CD4-positive, alpha-beta memory T cell (primary cell): ENCODE data around the gene SOX6. TPM values are rescaled to one million over a fixed set of nuclear protein-coding genes. Genes with fewer than 3 reads are reported as not detected.

ENCODE experiments used
- CTCF ChIA-PET: fragments of 350-600 bp; sonication (Branson Sonifier 250); formaldehyde crosslinking; loops from one replicate; lab custom pipeline; 2021; ENCODE audit warnings: inconsistent platforms; ENCODE audit not compliant: partially characterized antibody; lab: Charles Lee
- POLR2A ChIA-PET: fragments of 350-600 bp; sonication (Branson Sonifier 250); formaldehyde crosslinking; loops from one replicate; lab custom pipeline; 2021; ENCODE audit not compliant: partially characterized antibody; lab: Charles Lee
- DNase-seq, 5 donors: peaks; one replicate each; pipeline versions ENCODE4 v3.0.0 to v3.0.0-alpha.2; 2020 to 2022; ENCODE audit warnings: mixed read lengths in 1 of 5
- H3K27ac ChIP-seq: one replicate; pipeline ENCODE4 v1.7.0; 2013; ENCODE audit warnings: low read depth, low read length
- H3K27me3 ChIP-seq: 2 replicates; pipeline ENCODE4 v1.7.0; 2013; ENCODE audit warnings: mild to moderate bottlenecking, low read length, moderate library complexity; ENCODE audit not compliant: insufficient read depth
- H3K36me3 ChIP-seq: 2 replicates; pipeline ENCODE4 v1.7.0; 2013; ENCODE audit warnings: mild to moderate bottlenecking, low read length, moderate library complexity; ENCODE audit not compliant: insufficient read depth
- H3K4me1 ChIP-seq: 2 replicates; pipeline ENCODE4 v1.7.0; 2013; ENCODE audit warnings: mild to moderate bottlenecking, low read length, moderate library complexity; ENCODE audit not compliant: insufficient read depth
- H3K4me3 ChIP-seq, 2 donors: one replicate each; pipeline ENCODE4 v1.7.0; 2013; ENCODE audit warnings: low read length in 2 of 2, mild to moderate bottlenecking in 1 of 2
- H3K9me3 ChIP-seq, 2 donors: one replicate each; pipeline ENCODE4 v1.7.0; 2013; ENCODE audit warnings: low read length in 2 of 2, control low read depth in 1 of 2; ENCODE audit not compliant: control insufficient read depth in 1 of 2
- H3K27ac Mint-ChIP-seq, 7 donors: one replicate each; pipeline ENCODE4 v1.8.0; 2020 to 2021; ENCODE audit warnings: mixed read lengths in 7 of 7, mild to moderate bottlenecking in 6 of 7, inconsistent platforms in 3 of 7, moderate library complexity in 3 of 7
- H3K27me3 Mint-ChIP-seq, 2 donors: one replicate each; pipeline ENCODE4 v1.8.0; 2020 to 2021; ENCODE audit warnings: mixed read lengths in 2 of 2
- H3K36me3 Mint-ChIP-seq, 2 donors: one replicate each; pipeline ENCODE4 v1.8.0; 2020 to 2021; ENCODE audit warnings: mixed read lengths in 2 of 2, inconsistent platforms in 1 of 2, mild to moderate bottlenecking in 1 of 2
- H3K4me1 Mint-ChIP-seq, 4 donors: one replicate each; pipeline ENCODE4 v1.8.0; 2020 to 2021; ENCODE audit warnings: mixed read lengths in 4 of 4, mild to moderate bottlenecking in 1 of 4
- H3K4me3 Mint-ChIP-seq, 8 donors: one replicate each; pipeline ENCODE4 v1.8.0; 2020 to 2021; ENCODE audit warnings: mixed read lengths in 8 of 8, mild to moderate bottlenecking in 7 of 8, moderate library complexity in 6 of 8, inconsistent platforms in 3 of 8
- H3K9me3 Mint-ChIP-seq, 8 donors: one replicate each; pipeline ENCODE4 v1.8.0; 2020 to 2021; ENCODE audit warnings: mixed read lengths in 8 of 8, mild to moderate bottlenecking in 5 of 8, inconsistent platforms in 3 of 8, moderate library complexity in 1 of 8
- intact Hi-C: fragments of 100-400 bp; cut with micrococcal nuclease; formaldehyde crosslinking; loops from one replicate; pipeline ENCODE4 v1.15.1; 2023
- polyA plus RNA-seq, 2 donors: library from polyadenylated mRNA; unstranded; fragments of 300-500 nt; fragmentation: Illumina TruSeq; gene quantifications; one replicate each; pipeline ENCODE4 v1.2.3, GENCODE V29; 2021
- total RNA-seq, 2 experiments: library from RNA; stranded (reverse); gene quantifications; one replicate each; pipeline ENCODE4 v1.2.3, GENCODE V29; 2021

The SOX6 gene
- total and polyA plus RNA-seq, 4 experiments from 2014 or later: not detected

- Mint-ChIP-seq H3K4me3 (no peak overlapping the region), H3K9me3 (peaks cover 0 to 2% (median 0%) of the 10 kb centered on the region in 8 donors), H3K36me3 (no peaks in the 10 kb centered on the region), H3K27ac (peak overlapping the region in 1 of 7 donors; percentile 4), H3K4me1 (peaks cover 0 to 1% (median 0%) of the 10 kb centered on the region in 4 donors), H3K27me3 (no peaks in the 10 kb centered on the region)
- H3K4me1 ChIP-seq: no peaks in the 10 kb centered on the region
- CTCF ChIA-PET: no interaction called here
- intact Hi-C loops: no loop called here
- H3K4me3 ChIP-seq: no peak overlapping the region
- no peaks in the 10 kb centered on the region for H3K27me3 ChIP-seq
- no peaks in the 10 kb centered on the region for H3K36me3 ChIP-seq
- no peak for DNase-seq
- POLR2A ChIA-PET: no interaction called here
- no peaks in the 10 kb centered on the region for H3K9me3 ChIP-seq
- no peak overlapping the region for H3K27ac ChIP-seq
Measured at GRCh38 chr11:15972838-15973237, 383.5 kb downstream of the SOX6 start.

- H3K4me3 ChIP-seq: no peak overlapping the region
- H3K4me3 Mint-ChIP-seq: no peak overlapping the region
- no peaks in the 10 kb centered on the region for H3K9me3 ChIP-seq
- H3K4me1 ChIP-seq: no peaks in the 10 kb centered on the region
- ChIA-PET CTCF (no interaction called here), POLR2A (no interaction called here)
- no peaks in the 10 kb centered on the region for H3K27me3 ChIP-seq
- H3K27me3 Mint-ChIP-seq: no peaks in the 10 kb centered on the region
- H3K36me3 ChIP-seq: no peaks in the 10 kb centered on the region
- DNase-seq: no peak
- peaks cover 0 to 2% (median 0%) of the 10 kb centered on the region in 8 donors for H3K9me3 Mint-ChIP-seq
- intact Hi-C loops: no loop called here
- H3K27ac ChIP-seq: no peak overlapping the region
- H3K4me1 Mint-ChIP-seq: peaks cover 0 to 1% (median 0%) of the 10 kb centered on the region in 4 donors
- no peaks in the 10 kb centered on the region for H3K36me3 Mint-ChIP-seq
- H3K27ac Mint-ChIP-seq: no peak overlapping the region
Measured at GRCh38 chr11:15971215-15971546, 385.2 kb downstream of the SOX6 start.

DNA sequence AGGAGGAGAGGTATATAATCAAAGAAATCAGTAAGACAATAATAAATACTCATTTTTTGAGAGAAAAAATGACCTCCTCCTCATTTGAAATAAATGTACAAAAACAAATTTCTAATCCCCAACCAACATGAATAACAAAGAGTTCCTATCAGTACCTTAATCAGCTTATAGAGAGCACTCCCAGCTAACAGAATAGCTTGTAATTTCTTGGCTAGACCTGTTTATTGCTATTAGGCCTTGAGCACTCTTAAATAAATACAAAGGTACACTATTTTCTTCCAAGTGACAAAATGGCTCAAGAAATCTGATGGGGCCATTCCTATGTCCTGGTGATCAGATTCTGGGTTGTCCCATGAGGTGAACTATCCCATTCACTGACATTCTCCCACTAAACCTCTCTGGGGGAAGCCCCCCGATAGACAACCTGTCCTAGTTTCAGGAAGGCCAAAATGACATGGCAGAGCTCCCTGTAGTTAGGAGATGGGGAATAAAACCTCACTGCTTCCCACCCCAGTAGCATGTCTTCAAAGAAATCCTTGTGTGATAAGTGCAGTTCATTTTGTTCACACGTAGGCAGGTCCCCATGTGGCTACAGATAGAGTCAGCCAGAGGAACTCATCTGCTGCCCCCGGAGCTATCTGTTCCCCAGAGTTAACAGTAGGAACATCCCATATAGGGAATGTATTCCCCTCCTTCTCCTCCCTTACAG is 385.7 kb downstream of the SOX6 start:
- no peak overlapping the region for H3K27ac Mint-ChIP-seq
- Histone ChIP-seq H3K36me3 (no peaks in the 10 kb centered on the region), H3K27ac (no peak overlapping the region), H3K27me3 (no peaks in the 10 kb centered on the region), H3K4me1 (no peaks in the 10 kb centered on the region), H3K4me3 (no peak overlapping the region), H3K9me3 (no peaks in the 10 kb centered on the region)
- ChIA-PET POLR2A (no interaction called here), CTCF (no interaction called here)
- no peaks in the 10 kb centered on the region for H3K27me3 Mint-ChIP-seq
- no peaks in the 10 kb centered on the region for H3K36me3 Mint-ChIP-seq
- H3K4me1 Mint-ChIP-seq: peaks cover 0 to 1% (median 0%) of the 10 kb centered on the region in 4 donors
- intact Hi-C loops: no loop called here
- no peak for DNase-seq
- peaks cover 0 to 2% (median 0%) of the 10 kb centered on the region in 8 donors for H3K9me3 Mint-ChIP-seq
- no peak overlapping the region for H3K4me3 Mint-ChIP-seq

- POLR2A ChIA-PET: no interaction called here
- Histone ChIP-seq H3K36me3 (no peaks in the 10 kb centered on the region), H3K9me3 (no peaks in the 10 kb centered on the region), H3K4me1 (no peaks in the 10 kb centered on the region), H3K4me3 (no peak overlapping the region), H3K27me3 (no peaks in the 10 kb centered on the region), H3K27ac (no peak overlapping the region)
- Mint-ChIP-seq H3K4me3 (no peak overlapping the region), H3K27me3 (no peaks in the 10 kb centered on the region), H3K9me3 (peaks cover 0 to 2% (median 0%) of the 10 kb centered on the region in 8 donors), H3K4me1 (peaks cover 0 to 1% (median 0%) of the 10 kb centered on the region in 4 donors), H3K36me3 (no peaks in the 10 kb centered on the region), H3K27ac (no peak overlapping the region)
- CTCF ChIA-PET: no interaction called here
- intact Hi-C loops: no loop called here
- no peak for DNase-seq
Measured at GRCh38 chr11:15969701-15970329, 386.5 kb downstream of the SOX6 start.

DNA sequence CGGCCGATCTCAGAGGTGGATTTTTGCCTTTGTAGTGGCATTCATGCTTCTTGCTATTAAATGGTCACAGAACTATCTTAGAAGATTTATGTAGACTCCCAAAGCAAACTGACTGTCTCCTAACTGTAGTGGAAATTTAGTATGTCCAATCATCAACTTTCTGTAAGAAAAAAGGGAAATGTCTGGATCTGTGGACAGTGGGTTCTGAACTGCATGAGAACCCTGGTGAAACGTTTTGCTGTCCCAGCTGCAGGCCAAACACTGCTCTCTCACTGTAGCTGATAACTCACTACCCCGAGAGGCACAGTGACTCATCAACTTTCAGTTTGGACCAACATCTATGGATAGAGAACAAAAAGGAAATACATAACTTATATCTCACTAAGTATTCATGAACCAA is 387.1 kb downstream of the SOX6 start:
- Mint-ChIP-seq H3K9me3 (peaks cover 0 to 2% (median 0%) of the 10 kb centered on the region in 8 donors), H3K27me3 (no peaks in the 10 kb centered on the region), H3K27ac (no peak overlapping the region), H3K36me3 (no peaks in the 10 kb centered on the region), H3K4me3 (no peak overlapping the region), H3K4me1 (peaks cover 0 to 1% (median 0%) of the 10 kb centered on the region in 4 donors)
- no peaks in the 10 kb centered on the region for H3K9me3 ChIP-seq
- H3K4me1 ChIP-seq: no peaks in the 10 kb centered on the region
- intact Hi-C loops: no loop called here
- no peak for DNase-seq
- no peaks in the 10 kb centered on the region for H3K36me3 ChIP-seq
- CTCF ChIA-PET: no interaction called here
- no peak overlapping the region for H3K27ac ChIP-seq
- no peaks in the 10 kb centered on the region for H3K27me3 ChIP-seq
- no peak overlapping the region for H3K4me3 ChIP-seq
- POLR2A ChIA-PET: no interaction called here

DNA sequence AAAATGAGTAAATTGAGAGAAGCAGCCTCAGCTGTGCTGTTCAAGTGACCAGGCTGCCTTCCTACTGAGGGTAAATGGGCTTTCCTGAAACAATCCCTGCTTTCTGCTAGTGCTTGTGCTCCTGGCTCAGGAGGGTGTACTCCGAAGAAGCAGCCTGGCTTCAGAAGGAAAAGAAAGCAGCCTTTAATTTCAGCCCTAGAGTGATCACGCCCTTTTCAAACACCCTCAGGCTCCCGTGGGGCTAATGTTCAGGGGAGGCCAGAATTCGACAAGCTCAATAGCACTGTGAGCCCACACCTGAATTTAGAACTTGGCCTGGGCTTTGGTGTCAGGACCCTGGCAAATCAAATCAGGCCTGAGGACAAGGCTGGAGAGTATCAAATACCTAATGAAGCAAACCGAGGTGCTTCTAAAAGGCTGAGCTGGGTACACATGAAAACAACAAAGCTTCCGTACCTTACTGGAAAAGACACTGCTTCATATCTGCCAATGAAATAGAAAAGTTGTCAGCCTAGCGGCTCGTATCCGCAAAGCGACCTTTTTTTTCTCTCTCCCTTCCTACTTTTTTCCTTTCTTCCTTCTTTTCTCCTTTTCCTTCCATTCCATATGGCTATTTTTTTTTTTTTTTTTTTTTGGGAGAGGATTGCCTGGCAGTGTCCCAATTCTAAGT is 387.8 kb downstream of the SOX6 start:
- CTCF ChIA-PET: no interaction called here

DNA sequence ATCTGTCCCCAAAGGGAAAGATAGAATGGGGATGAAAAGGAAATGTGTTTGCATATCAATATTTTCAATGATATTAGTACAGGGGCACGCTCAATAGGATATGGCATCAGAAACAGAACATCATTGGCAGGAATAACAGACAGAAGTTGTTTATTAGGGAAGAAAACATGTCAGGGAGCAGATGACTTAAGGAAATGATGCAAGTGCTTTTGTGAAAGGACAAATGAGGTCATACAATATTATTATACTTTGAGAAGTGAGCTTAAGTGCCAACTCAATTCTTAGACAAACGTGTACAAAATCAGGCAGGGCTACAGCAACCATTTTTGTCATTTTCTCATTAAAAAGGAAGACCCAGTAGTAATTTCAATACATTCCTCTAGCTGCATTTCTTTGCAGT is 388.4 kb downstream of the SOX6 start:
- Mint-ChIP-seq H3K27ac (no peak overlapping the region), H3K36me3 (no peaks in the 10 kb centered on the region), H3K4me1 (peaks cover 0 to 1% (median 0%) of the 10 kb centered on the region in 4 donors), H3K4me3 (no peak overlapping the region), H3K27me3 (no peaks in the 10 kb centered on the region), H3K9me3 (peaks cover 0 to 2% (median 0%) of the 10 kb centered on the region in 8 donors)
- H3K4me1 ChIP-seq: no peaks in the 10 kb centered on the region
- intact Hi-C loops: no loop called here
- ChIA-PET CTCF (no interaction called here), POLR2A (no interaction called here)
- no peaks in the 10 kb centered on the region for H3K9me3 ChIP-seq
- DNase-seq: no peak
- no peaks in the 10 kb centered on the region for H3K27me3 ChIP-seq
- H3K4me3 ChIP-seq: no peak overlapping the region
- H3K27ac ChIP-seq: no peak overlapping the region
- H3K36me3 ChIP-seq: no peaks in the 10 kb centered on the region

More for the DNA sequence above, 387.8 kb downstream of the SOX6 start:
- H3K27me3 ChIP-seq: no peaks in the 10 kb centered on the region
- POLR2A ChIA-PET: no interaction called here
- DNase-seq: no peak
- Mint-ChIP-seq H3K27me3 (no peaks in the 10 kb centered on the region), H3K36me3 (no peaks in the 10 kb centered on the region), H3K4me3 (no peak overlapping the region), H3K4me1 (peaks cover 0 to 1% (median 0%) of the 10 kb centered on the region in 4 donors), H3K9me3 (peaks cover 0 to 2% (median 0%) of the 10 kb centered on the region in 8 donors), H3K27ac (no peak overlapping the region)
- H3K4me3 ChIP-seq: no peak overlapping the region
- no peaks in the 10 kb centered on the region for H3K4me1 ChIP-seq
- intact Hi-C loops: no loop called here
- H3K27ac ChIP-seq: no peak overlapping the region
- no peaks in the 10 kb centered on the region for H3K36me3 ChIP-seq
- no peaks in the 10 kb centered on the region for H3K9me3 ChIP-seq
